HUES64 (cell line): Measurements from ENCODE around the gene EFHD1.
A peak's percentile ranks its signal among the peaks of the same experiment; 100 is the strongest.
"Not testable (repeated sequence)": the region's sequence is repeated elsewhere in the genome, so short reads cannot be mapped to it uniquely, and the experiment has no call there.

Experiments used
- H3K27ac ChIP-seq: 2 replicates; pipeline ENCODE4 v1.7.0; 2013; ENCODE audit warnings: low read depth, low read length, inconsistent platforms
- H3K27me3 ChIP-seq: 2 replicates; pipeline ENCODE4 v1.6.1; 2013; ENCODE audit warnings: mild to moderate bottlenecking, low read length; ENCODE audit not compliant: insufficient read depth
- H3K36me3 ChIP-seq: 2 replicates; pipeline ENCODE4 v1.6.1; 2013; ENCODE audit warnings: mild to moderate bottlenecking, low read length; ENCODE audit not compliant: insufficient read depth
- H3K4me1 ChIP-seq: 2 replicates; pipeline ENCODE4 v1.6.1; 2013; ENCODE audit warnings: mild to moderate bottlenecking, low read length, moderate library complexity; ENCODE audit not compliant: insufficient read depth
- H3K4me3 ChIP-seq: 2 replicates; pipeline ENCODE4 v1.5.1; 2013; ENCODE audit warnings: mild to moderate bottlenecking, low read length, moderate library complexity
- H3K9ac ChIP-seq: 2 replicates; pipeline ENCODE4 v1.6.1; 2013; ENCODE audit warnings: mild to moderate bottlenecking, low read depth, low read length
- H3K9me3 ChIP-seq: 2 replicates; pipeline ENCODE4 v1.6.1; 2013; ENCODE audit warnings: low read depth, low read length; ENCODE audit not compliant: insufficient read depth
- WGBS: fragments of 150-250, 120-280 bp; methylation state at CpG from one replicate; pipeline ENCODE4 v1.1.7; 2013; ENCODE audit warnings: missing lambda C conversion rate; 5-methylcytosine and 5-hydroxymethylcytosine counted together

Gene EFHD1

GRCh38 chr2:232698556-232699091 is 65.2 kb downstream of the EFHD1 start:
- Histone ChIP-seq H3K4me1 (peaks cover 15% of the 10 kb centered on the region), H3K27ac (no peak overlapping the region), H3K36me3 (peaks cover 5% of the 10 kb centered on the region), H3K4me3 (peak overlapping the region; percentile 97), H3K9ac (peak overlapping the region; percentile 93; the same call in 1 of the 2 replicates), H3K9me3 (no peaks in the 10 kb centered on the region), H3K27me3 (no peaks in the 10 kb centered on the region)
- WGBS: 74% methylated on average over 4 of the region's 4 CpGs

DNA sequence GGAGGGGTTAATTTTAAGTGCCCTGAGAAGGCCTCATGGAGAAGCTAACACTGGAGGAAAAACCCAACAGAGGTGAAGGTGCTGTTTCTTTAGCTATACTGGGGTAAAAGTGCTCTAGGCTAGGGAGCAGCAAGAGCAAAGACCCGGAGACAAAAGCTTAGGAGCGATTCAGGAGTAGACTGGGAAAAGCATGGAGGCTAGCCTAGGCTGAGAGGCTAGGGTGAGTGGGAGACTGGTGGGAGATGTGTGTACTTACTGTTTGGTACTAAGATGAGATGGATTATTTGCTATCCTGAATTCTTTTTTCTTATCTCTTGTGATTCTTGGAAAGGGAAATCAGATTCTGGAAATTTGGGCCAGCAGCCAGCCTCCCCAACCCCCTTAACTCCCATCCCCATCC is 65.7 kb downstream of the EFHD1 start:
- Histone ChIP-seq H3K4me1 (peaks cover 15% of the 10 kb centered on the region), H3K36me3 (peaks cover 10% of the 10 kb centered on the region), H3K9ac (no peak overlapping the region), H3K27ac (no peak overlapping the region), H3K9me3 (no peaks in the 10 kb centered on the region), H3K27me3 (no peaks in the 10 kb centered on the region), H3K4me3 (peak overlapping the region; percentile 97)
- 61% methylated on average over 2 of the region's 2 CpGs for WGBS

- H3K27me3 ChIP-seq: no peaks in the 10 kb centered on the region
- no peaks in the 10 kb centered on the region for H3K9me3 ChIP-seq
- WGBS: 90% methylated on average over 1 of the region's 1 CpG
- no peak overlapping the region for H3K4me3 ChIP-seq
- H3K4me1 ChIP-seq: peaks cover 15% of the 10 kb centered on the region
- H3K9ac ChIP-seq: no peak overlapping the region
- H3K36me3 ChIP-seq: peaks cover 15% of the 10 kb centered on the region
- H3K27ac ChIP-seq: no peak overlapping the region
Observed at GRCh38 chr2:232700154-232700553, 66.8 kb downstream of the EFHD1 start.

- WGBS: 93% methylated on average over 4 of the region's 4 CpGs
- no peaks in the 10 kb centered on the region for H3K9me3 ChIP-seq
- H3K9ac ChIP-seq: no peak overlapping the region
- no peaks in the 10 kb centered on the region for H3K4me1 ChIP-seq
- no peak overlapping the region for H3K4me3 ChIP-seq
- no peaks in the 10 kb centered on the region for H3K27me3 ChIP-seq
- H3K36me3 ChIP-seq: peaks cover 38% of the 10 kb centered on the region
- no peak overlapping the region for H3K27ac ChIP-seq
Observed at GRCh38 chr2:232707076-232707475, 73.7 kb downstream of the EFHD1 start.

- Histone ChIP-seq H3K27me3 (no peaks in the 10 kb centered on the region), H3K9me3 (no peaks in the 10 kb centered on the region), H3K27ac (no peak overlapping the region), H3K4me1 (no peaks in the 10 kb centered on the region), H3K36me3 (peaks cover 39% of the 10 kb centered on the region), H3K9ac (no peak overlapping the region), H3K4me3 (no peak overlapping the region)
Observed at GRCh38 chr2:232713505-232713904, 80.1 kb downstream of the EFHD1 start.

DNA sequence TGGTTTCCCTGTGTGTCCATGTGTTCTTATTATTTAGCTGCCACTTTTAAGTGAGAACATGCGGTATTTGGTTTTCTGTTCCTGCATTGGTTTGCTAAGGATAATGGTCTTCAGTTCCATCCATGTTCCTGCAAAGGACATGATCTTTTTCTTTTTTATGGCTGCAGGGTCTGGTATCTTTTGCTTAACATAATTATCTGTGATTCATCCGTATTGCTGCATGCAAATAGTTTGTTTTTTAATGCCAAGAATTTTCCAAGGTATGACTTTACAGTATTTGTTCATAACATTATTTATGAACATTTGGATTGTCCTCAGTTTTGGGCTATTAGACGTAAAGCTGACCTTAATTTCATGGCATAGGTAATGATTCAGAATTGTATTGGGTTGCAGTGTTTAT is 81.6 kb downstream of the EFHD1 start:
- 95% methylated on average over 3 of the region's 3 CpGs for WGBS
- Histone ChIP-seq H3K27me3 (no peaks in the 10 kb centered on the region), H3K27ac (no peak overlapping the region), H3K36me3 (peaks cover 43% of the 10 kb centered on the region), H3K9me3 (no peaks in the 10 kb centered on the region), H3K4me3 (no peak overlapping the region), H3K4me1 (no peaks in the 10 kb centered on the region), H3K9ac (no peak overlapping the region)

- H3K36me3 ChIP-seq: peaks cover 41% of the 10 kb centered on the region
- H3K4me3 ChIP-seq, H3K27me3 ChIP-seq, H3K9me3 ChIP-seq, H3K4me1 ChIP-seq, H3K27ac ChIP-seq, H3K9ac ChIP-seq: not testable (repeated sequence)
Observed at GRCh38 chr2:232720056-232720455, 86.7 kb downstream of the EFHD1 start.

GRCh38 chr2:232721261-232721660 is 87.9 kb downstream of the EFHD1 start:
- H3K4me1 ChIP-seq: no peaks in the 10 kb centered on the region
- H3K9ac ChIP-seq: no peak overlapping the region
- no peaks in the 10 kb centered on the region for H3K27me3 ChIP-seq
- no peaks in the 10 kb centered on the region for H3K9me3 ChIP-seq
- 87% methylated on average over 2 of the region's 2 CpGs for WGBS
- H3K4me3 ChIP-seq: no peak overlapping the region
- peaks cover 43% of the 10 kb centered on the region for H3K36me3 ChIP-seq
- no peak overlapping the region for H3K27ac ChIP-seq

DNA sequence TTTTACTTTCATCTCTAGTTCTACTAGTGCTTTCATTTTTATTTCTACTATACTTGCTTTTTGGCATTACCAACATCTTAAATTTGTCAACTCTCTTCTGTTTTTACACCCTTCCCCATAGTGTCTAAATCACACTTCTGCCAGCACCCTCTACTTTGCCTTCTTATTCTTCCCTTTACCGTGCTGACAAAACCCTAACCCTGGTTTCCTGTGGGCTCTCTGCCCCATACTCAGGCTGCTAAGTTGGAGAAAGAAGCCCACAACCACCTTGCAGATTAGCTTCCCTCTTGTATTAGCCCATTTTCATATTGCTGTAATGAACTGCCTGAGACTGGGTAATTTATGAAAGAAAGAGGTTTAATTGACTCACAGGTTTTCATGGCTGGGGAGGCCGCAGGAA is 88.5 kb downstream of the EFHD1 start:
- 95% methylated on average over 2 of the region's 2 CpGs for WGBS
- Histone ChIP-seq H3K9me3 (no peaks in the 10 kb centered on the region), H3K4me3 (no peak overlapping the region), H3K27ac (no peak overlapping the region), H3K9ac (no peak overlapping the region), H3K27me3 (no peaks in the 10 kb centered on the region), H3K4me1 (no peaks in the 10 kb centered on the region), H3K36me3 (peaks cover 44% of the 10 kb centered on the region)

DNA sequence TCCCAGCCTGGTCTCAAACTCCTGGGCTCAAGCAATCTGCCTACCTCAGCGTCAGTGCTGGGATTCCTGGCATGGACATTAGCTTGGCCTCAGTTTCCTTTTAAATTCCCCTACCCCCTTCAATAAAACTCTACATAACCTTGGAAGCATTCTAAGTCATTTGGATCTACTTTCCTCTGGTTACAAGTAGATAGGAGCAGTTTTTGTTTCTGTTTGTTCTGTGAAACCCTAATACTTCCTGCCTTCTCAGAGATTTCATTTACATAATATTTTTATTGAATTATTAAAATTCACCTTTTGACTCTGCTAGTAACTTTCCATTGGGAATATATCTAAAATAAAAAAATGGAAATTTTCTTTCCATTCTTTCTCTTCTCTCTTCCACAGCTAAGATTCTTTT is 89.6 kb downstream of the EFHD1 start:
- 93% methylated on average over 1 of the region's 1 CpG for WGBS
- H3K36me3 ChIP-seq: peaks cover 37% of the 10 kb centered on the region
- H3K27ac ChIP-seq: no peak overlapping the region
- no peak overlapping the region for H3K9ac ChIP-seq
- no peaks in the 10 kb centered on the region for H3K27me3 ChIP-seq
- no peaks in the 10 kb centered on the region for H3K9me3 ChIP-seq
- no peak overlapping the region for H3K4me3 ChIP-seq
- no peaks in the 10 kb centered on the region for H3K4me1 ChIP-seq

DNA sequence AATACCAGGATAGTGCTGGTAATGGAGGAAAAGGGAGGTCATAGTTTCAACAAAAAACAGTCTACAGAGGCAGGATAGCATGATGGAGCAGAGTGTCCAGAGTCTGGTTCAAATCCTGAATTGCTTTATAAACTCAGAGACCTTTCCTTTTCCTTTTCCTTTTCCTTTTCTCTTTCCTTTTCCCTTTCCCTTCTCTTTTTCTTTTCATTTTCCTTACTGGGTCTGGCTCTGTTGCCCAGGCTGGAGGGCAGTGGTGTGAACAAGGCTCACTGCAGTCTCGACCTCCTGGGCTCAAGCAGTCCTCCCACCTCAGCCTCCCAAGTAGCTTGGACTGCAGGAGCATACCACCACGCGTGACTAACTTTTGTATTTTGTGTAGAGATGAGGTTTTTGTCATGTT is 95.4 kb downstream of the EFHD1 start:
- peaks cover 49% of the 10 kb centered on the region for H3K36me3 ChIP-seq

GRCh38 chr2:232731470-232731869 is 98.1 kb downstream of the EFHD1 start:
- H3K27ac ChIP-seq: no peak overlapping the region
- peaks cover 58% of the 10 kb centered on the region for H3K36me3 ChIP-seq
- H3K4me3 ChIP-seq: no peak overlapping the region
- H3K9ac ChIP-seq: no peak overlapping the region
- WGBS: 100% methylated on average over 1 of the region's 2 CpGs
- H3K4me1 ChIP-seq: no peaks in the 10 kb centered on the region
- no peaks in the 10 kb centered on the region for H3K9me3 ChIP-seq
- H3K27me3 ChIP-seq: no peaks in the 10 kb centered on the region

More for the DNA sequence above, 95.4 kb downstream of the EFHD1 start:
- 98% methylated on average over 3 of the region's 3 CpGs for WGBS
- H3K9me3 ChIP-seq: no peaks in the 10 kb centered on the region
- H3K4me3 ChIP-seq: no peak overlapping the region
- H3K9ac ChIP-seq: no peak overlapping the region
- H3K27ac ChIP-seq: no peak overlapping the region
- no peaks in the 10 kb centered on the region for H3K27me3 ChIP-seq
- H3K4me1 ChIP-seq: no peaks in the 10 kb centered on the region
